GM20000 (cell line): ENCODE results near the gene MAP3K14.

ENCODE experiments used
- DNase-seq: peaks from one replicate; pipeline ENCODE4 v3.0.0; 2012; ENCODE audit warnings: low spot score
- CTCF ChIP-seq: IDR thresholded peaks from 2 replicates; pipeline ENCODE4 v1.5.1; 2012; ENCODE audit warnings: mild to moderate bottlenecking, control low read depth; ENCODE audit errors: extremely low read depth, missing control alignments

MAP3K14 gene

GRCh38 chr17:45227101-45227925 is 89.5 kb downstream of the MAP3K14 start:
- no peak for TF ChIP-seq CTCF
- DNase-seq = no peak

- no peak for TF ChIP-seq CTCF
- no peak for DNase-seq
Observed at GRCh38 chr17:45226576-45226975, 90.2 kb downstream of the MAP3K14 start.

- no peak for TF ChIP-seq CTCF
- DNase-seq = peak; percentile 90
Observed at GRCh38 chr17:45225964-45226530, 90.8 kb downstream of the MAP3K14 start.

GRCh38 chr17:45225051-45225700 is 91.6 kb downstream of the MAP3K14 start:
- DNase-seq = no peak
- no peak for TF ChIP-seq CTCF

- DNase-seq = no peak
- no peak for TF ChIP-seq CTCF
Observed at GRCh38 chr17:45224671-45225050, 92.2 kb downstream of the MAP3K14 start.

GRCh38 chr17:45223539-45224528 is 93.0 kb downstream of the MAP3K14 start:
- no peak for TF ChIP-seq CTCF
- DNase-seq = no peak
